Natural killer cell (primary cell): ENCODE data around the gene NEAT1. TPM values are rescaled to one million over a fixed set of nuclear protein-coding genes. Genes with fewer than 3 reads are reported as not detected.

Source experiments
- ATAC-seq, 3 donors: fragments of 150-1000 bp in 2 of 3; fragments of 200-7000 bp in 1 of 3; cut with Tn5 transposase; 1 replicate in 1 of 3; 2 replicates in 2 of 3; pipeline ENCODE4 v1.10.0; 2021; ENCODE audit warnings: mild to moderate bottlenecking in 2 of 3, moderate library complexity in 2 of 3
- DNase-seq, 2 donors: peaks; one replicate each; pipeline versions ENCODE4 v3.0.0 to v3.0.0-alpha.2; 2013 to 2021; ENCODE audit warnings: mixed read lengths in 1 of 2
- H3K27ac ChIP-seq: one replicate; pipeline ENCODE4 v1.5.1; 2013; ENCODE audit warnings: mild to moderate bottlenecking, low read length
- H3K27me3 ChIP-seq: one replicate; pipeline ENCODE4 v1.6.1; 2013; ENCODE audit warnings: low read length; ENCODE audit not compliant: control insufficient read depth, insufficient read depth
- H3K36me3 ChIP-seq: one replicate; pipeline ENCODE4 v1.6.1; 2013; ENCODE audit warnings: low read length; ENCODE audit not compliant: control insufficient read depth, insufficient read depth
- H3K4me1 ChIP-seq: one replicate; pipeline ENCODE4 v1.6.1; 2013; ENCODE audit warnings: low read length; ENCODE audit not compliant: control insufficient read depth, insufficient read depth
- H3K4me3 ChIP-seq: one replicate; pipeline ENCODE4 v1.5.1; 2013; ENCODE audit warnings: low read length
- H3K9me3 ChIP-seq: one replicate; pipeline ENCODE4 v1.6.1; 2013; ENCODE audit warnings: low read length; ENCODE audit not compliant: control insufficient read depth, insufficient read depth
- H3K27ac Mint-ChIP-seq, 2 donors: one replicate each; pipeline ENCODE4 v1.8.0; 2022; ENCODE audit warnings: mild to moderate bottlenecking in 2 of 2, mixed read lengths in 2 of 2, moderate library complexity in 1 of 2
- H3K27me3 Mint-ChIP-seq, 2 donors: one replicate each; pipeline ENCODE4 v1.8.0; 2022; ENCODE audit warnings: low read depth in 2 of 2, mixed read lengths in 2 of 2
- H3K36me3 Mint-ChIP-seq: one replicate; pipeline ENCODE4 v1.8.0; 2022; ENCODE audit warnings: mixed read lengths
- H3K4me1 Mint-ChIP-seq, 2 donors: one replicate each; pipeline ENCODE4 v1.8.0; 2022; ENCODE audit warnings: mixed read lengths in 2 of 2
- H3K4me3 Mint-ChIP-seq: one replicate; pipeline ENCODE4 v1.8.0; 2022; ENCODE audit warnings: mild to moderate bottlenecking, moderate library complexity, mixed read lengths
- H3K9me3 Mint-ChIP-seq, 2 donors: one replicate each; pipeline ENCODE4 v1.8.0; 2022; ENCODE audit warnings: mixed read lengths in 2 of 2
- CTCF ChIP-seq: fragments of 200-600 bp; IDR thresholded peaks from one replicate; pipeline ENCODE4 v1.8.0; 2022; ENCODE audit warnings: antibody characterized with exemption
- WGBS: methylation state at CpG from one replicate; pipeline ENCODE4 v1.1.7; 2013; ENCODE audit warnings: missing lambda C conversion rate; ENCODE audit not compliant: insufficient coverage; 5-methylcytosine and 5-hydroxymethylcytosine counted together
- intact Hi-C: fragments of 100-400 bp; cut with micrococcal nuclease; formaldehyde crosslinking; loops from one replicate; pipeline ENCODE4 v1.14.2; 2022
- total RNA-seq, 4 donors: library from RNA; stranded (reverse); fragments of 120-200 nt in 1 of 4; gene quantifications; one replicate each; pipeline versions ENCODE4 v1.2.3 to v1.2.4, GENCODE V29; 2013 to 2022

Gene NEAT1
- total RNA-seq, 3 donors from 2014 or later (not counting 1 experiment from before 2014, with no cell fraction given) = 1,031 to 1,768 (median 1,493) TPM

GRCh38 chr11:65414776-65415498 lies 7.7 kb upstream of the NEAT1 start:
- H3K4me1 Mint-ChIP-seq = peaks cover 42 to 46% of the 10 kb centered on the region in 2 donors
- H3K4me3 ChIP-seq = no peak overlapping the region
- no peak overlapping the region for H3K27ac Mint-ChIP-seq
- no peak for ATAC-seq
- 90% methylated on average over 11 of the region's 11 CpGs for WGBS
- peaks cover 18% of the 10 kb centered on the region for H3K36me3 ChIP-seq
- no peaks in the 10 kb centered on the region for H3K9me3 Mint-ChIP-seq
- H3K4me1 ChIP-seq = peaks cover 45% of the 10 kb centered on the region
- H3K27me3 ChIP-seq = no peaks in the 10 kb centered on the region
- H3K9me3 ChIP-seq = no peaks in the 10 kb centered on the region
- no peak for TF ChIP-seq CTCF
- DNase-seq = no peak
- no peak overlapping the region for H3K4me3 Mint-ChIP-seq
- intact Hi-C loops = loop anchor here (5.0 kb wide), 2 partner anchors 48 to 157 kb away; partner anchors contain the start of genes FAM89B and ZNRD2
- no peaks in the 10 kb centered on the region for H3K36me3 Mint-ChIP-seq
- no peaks in the 10 kb centered on the region for H3K27me3 Mint-ChIP-seq
- H3K27ac ChIP-seq = no peak overlapping the region

GRCh38 chr11:65415499-65416340 lies 6.9 kb upstream of the NEAT1 start:
- Mint-ChIP-seq H3K9me3 (no peaks in the 10 kb centered on the region), H3K4me3 (peak overlapping the region; percentile 92), H3K27me3 (no peaks in the 10 kb centered on the region), H3K36me3 (no peaks in the 10 kb centered on the region), H3K4me1 (peaks cover 50 to 52% of the 10 kb centered on the region in 2 donors), H3K27ac (peak overlapping the region in 1 of 2 donors; percentile 100)
- intact Hi-C loops = loop anchor here (1.0 to 5.0 kb wide), 6 partner anchors 18 to 157 kb away; partner anchors contain the start of genes FAM89B, SLC25A45 and ZNRD2
- Histone ChIP-seq H3K27ac (no peak overlapping the region), H3K36me3 (peaks cover 18% of the 10 kb centered on the region), H3K9me3 (no peaks in the 10 kb centered on the region), H3K4me1 (peaks cover 53% of the 10 kb centered on the region), H3K27me3 (no peaks in the 10 kb centered on the region), H3K4me3 (no peak overlapping the region)
- 78% methylated on average over 11 of the region's 11 CpGs for WGBS
- TF ChIP-seq CTCF = no peak
- DNase-seq (no peak), ATAC-seq (no peak)

GRCh38 chr11:65416341-65416824 lies 6.2 kb upstream of the NEAT1 start:
- peak overlapping the region; percentile 100 for H3K27ac ChIP-seq
- 4% methylated on average over 18 of the region's 18 CpGs for WGBS
- Mint-ChIP-seq H3K27me3 (no peaks in the 10 kb centered on the region), H3K27ac (peak overlapping the region; percentile 98 to 100), H3K9me3 (no peaks in the 10 kb centered on the region), H3K36me3 (no peaks in the 10 kb centered on the region), H3K4me3 (peak overlapping the region; percentile 92), H3K4me1 (peaks cover 56 to 58% of the 10 kb centered on the region in 2 donors)
- peak; percentile 44 to 65 (median 52) for ATAC-seq
- DNase-seq = peak; percentile 94 to 95
- peak overlapping the region; percentile 35 for H3K4me3 ChIP-seq
- intact Hi-C loops = loop anchor here (1.0 to 5.0 kb wide), 6 partner anchors 17 to 156 kb away; partner anchors contain the start of genes FAM89B, SLC25A45 and ZNRD2
- peak; percentile 91 for TF ChIP-seq CTCF
- peaks cover 15% of the 10 kb centered on the region for H3K36me3 ChIP-seq
- H3K9me3 ChIP-seq = no peaks in the 10 kb centered on the region
- no peaks in the 10 kb centered on the region for H3K27me3 ChIP-seq
- peaks cover 60% of the 10 kb centered on the region for H3K4me1 ChIP-seq
